Measurements from ENCODE around the gene LTF. TPM values are rescaled to one million over a fixed set of nuclear protein-coding genes. Genes with fewer than 3 reads are reported as not detected.

The LTF gene
- total and polyA plus RNA-seq, 9 of the 15 experiments (the other 6 are each of a cell fraction or from before 2014, with no cell fraction given): 0.07 TPM; not detected in 8

DNA sequence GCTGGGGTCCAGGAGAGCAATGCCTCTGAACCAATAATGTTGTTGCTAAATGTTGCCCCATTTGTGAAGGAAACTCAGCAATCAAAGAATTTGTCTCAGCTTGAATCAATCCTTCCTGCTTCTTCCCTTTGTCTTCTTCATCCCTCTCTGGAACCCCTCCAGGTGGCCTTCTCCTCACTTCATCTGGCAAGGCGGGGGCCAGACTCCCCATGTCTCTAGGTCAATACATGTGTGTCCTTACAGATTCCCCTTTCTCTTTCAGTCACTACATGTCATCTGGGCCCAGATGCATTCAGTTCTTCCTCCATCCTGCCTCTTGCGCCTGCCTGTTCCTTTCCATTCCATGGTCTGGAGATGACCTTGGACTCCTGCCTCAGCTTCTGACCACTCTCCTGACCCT is 8.0 kb upstream of the LTF start:
- H3K4me3 ChIP-seq: no peak overlapping the region
- H3K9me1 ChIP-seq (ENCODE audit: control insufficient read depth, insufficient read depth, low read length): no peaks in the 10 kb centered on the region
- DNase-seq (ENCODE audit: extremely low read depth in 1 of 4, low spot score in 3 of 4) (no peak), ATAC-seq (no peak), FAIRE-seq (no peak)
- in situ Hi-C loops (cut with MboI) (no loop called here), intact Hi-C loops (cut with micrococcal nuclease) (no loop called here)
- 0% methylated on average over 2 of the region's 2 CpGs for WGBS (ENCODE audit: insufficient coverage, low coverage, missing lambda C conversion rate)
- TF ChIP-seq, protein P1, sequence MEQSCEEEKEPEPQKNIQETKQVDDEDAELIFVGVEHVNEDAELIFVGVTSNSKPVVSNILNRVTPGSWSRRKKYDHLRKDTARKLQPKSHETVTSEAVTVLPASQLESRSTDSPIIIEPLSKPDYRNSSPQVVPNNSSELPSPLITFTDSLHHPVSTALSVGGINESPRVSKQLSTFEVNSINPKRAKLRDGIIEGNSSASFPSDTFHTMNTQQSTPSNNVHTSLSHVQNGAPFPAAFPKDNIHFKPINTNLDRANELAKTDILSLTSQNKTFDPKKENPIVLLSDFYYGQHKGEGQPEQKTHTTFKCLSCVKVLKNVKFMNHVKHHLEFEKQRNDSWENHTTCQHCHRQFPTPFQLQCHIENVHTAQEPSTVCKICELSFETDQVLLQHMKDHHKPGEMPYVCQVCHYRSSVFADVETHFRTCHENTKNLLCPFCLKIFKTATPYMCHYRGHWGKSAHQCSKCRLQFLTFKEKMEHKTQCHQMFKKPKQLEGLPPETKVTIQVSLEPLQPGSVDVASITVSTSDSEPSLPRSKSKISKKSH (CRISPR knock-in tag; IDR thresholded peaks at IDR 0.05): no peak
- no peak for TF ChIP-seq HIVEP1 (CRISPR knock-in tag; IDR thresholded peaks at IDR 0.05)
- BruUV-seq (replicated peaks): no TSS peak
- POLR2A ChIA-PET: interaction anchor here (1.0 to 3.8 kb wide), 3 partner anchors 10 to 114 kb away, joined by 3 to 12 read pairs (median 3); no protein-coding TSS in a partner anchor
- no peak overlapping the region for H2AFZ ChIP-seq (ENCODE audit: low read depth, low read length)
- no peaks in the 10 kb centered on the region for H3K79me2 ChIP-seq (ENCODE audit: control insufficient read depth, insufficient read depth, low read length)
- no peak overlapping the region for H3K27ac ChIP-seq (ENCODE audit: extremely low read depth, low read depth, low read length)
- H3K27me3 ChIP-seq (ENCODE audit: control insufficient read depth in 2 of 2, insufficient read depth in 2 of 2, low read length in 2 of 2): peaks cover 5 to 62% of the 10 kb centered on the region in 2 experiments; a peak in 4 of 5 replicates
- no peak overlapping the region for H3K9ac ChIP-seq (ENCODE audit: insufficient read depth in 1 of 2, low read depth in 2 of 2, low read length in 2 of 2)
- H3K36me3 ChIP-seq (ENCODE audit: control insufficient read depth, insufficient read depth, low read length): no peaks in the 10 kb centered on the region
- no peak overlapping the region for H3K4me2 ChIP-seq (ENCODE audit: insufficient read depth, low read length)
- no peaks in the 10 kb centered on the region for H4K20me1 ChIP-seq (replicated peaks; ENCODE audit: control insufficient read depth, insufficient read depth, low read length)
- CTCF ChIA-PET (ENCODE audit: low intra/inter-chr PET ratio): no interaction called here
- H3K4me1 ChIP-seq (replicated peaks in 1 of 2; ENCODE audit: control insufficient read depth in 2 of 2, insufficient read depth in 2 of 2, low read length in 2 of 2): no peaks in the 10 kb centered on the region
- no peaks in the 10 kb centered on the region for H3K9me3 ChIP-seq (replicated peaks; ENCODE audit: control insufficient read depth, insufficient read depth, low read depth, low read length)

DNA sequence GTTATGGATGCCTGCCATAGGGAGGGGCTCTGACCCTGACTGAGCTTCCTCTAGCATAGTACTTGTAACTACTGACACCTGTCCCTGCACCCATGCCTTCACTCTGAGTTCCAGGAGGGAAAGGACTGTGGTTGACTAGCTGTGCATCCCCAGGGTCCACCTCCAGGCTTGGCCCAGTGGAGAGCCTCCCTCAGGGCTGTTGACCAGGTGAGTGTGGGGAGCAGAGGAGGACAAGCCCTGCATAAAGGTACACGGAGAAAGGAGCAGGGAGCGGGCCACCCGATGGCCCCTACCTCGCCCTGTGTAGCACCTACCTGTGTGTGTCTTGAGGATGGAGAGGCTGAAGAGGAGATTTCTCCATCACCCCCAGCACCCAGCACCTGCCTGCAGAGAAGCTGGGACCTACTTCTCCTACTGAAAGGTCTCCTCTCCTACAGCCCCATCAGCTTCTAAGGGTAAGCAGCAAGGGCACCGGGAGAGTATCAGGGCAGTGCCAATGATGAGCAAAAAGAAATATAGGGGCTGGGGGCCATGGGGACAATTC is 6.7 kb upstream of the LTF start:
- DNase-seq (ENCODE audit: extremely low read depth in 1 of 4, low spot score in 3 of 4): no peak
- Histone ChIP-seq H3K4me3 (no peak overlapping the region), H3K9me1 (ENCODE audit: control insufficient read depth, insufficient read depth, low read length) (no peaks in the 10 kb centered on the region), H3K27ac (ENCODE audit: extremely low read depth, low read depth, low read length) (no peak overlapping the region), H3K36me3 (ENCODE audit: control insufficient read depth, insufficient read depth, low read length) (no peaks in the 10 kb centered on the region), H4K20me1 (replicated peaks; ENCODE audit: control insufficient read depth, insufficient read depth, low read length) (no peaks in the 10 kb centered on the region), H3K9me3 (replicated peaks; ENCODE audit: control insufficient read depth, insufficient read depth, low read depth, low read length) (no peaks in the 10 kb centered on the region), H2AFZ (ENCODE audit: low read depth, low read length) (no peak overlapping the region), H3K27me3 (ENCODE audit: control insufficient read depth in 2 of 2, insufficient read depth in 2 of 2, low read length in 2 of 2) (peaks cover 0 to 59% of the 10 kb centered on the region in 2 experiments; a peak in 4 of 5 replicates), H3K79me2 (ENCODE audit: control insufficient read depth, insufficient read depth, low read length) (no peaks in the 10 kb centered on the region), H3K4me2 (ENCODE audit: insufficient read depth, low read length) (no peak overlapping the region), H3K4me1 (replicated peaks in 1 of 2; ENCODE audit: control insufficient read depth in 2 of 2, insufficient read depth in 2 of 2, low read length in 2 of 2) (no peaks in the 10 kb centered on the region), H3K9ac (ENCODE audit: insufficient read depth in 1 of 2, low read depth in 2 of 2, low read length in 2 of 2) (no peak overlapping the region)
- FAIRE-seq: no peak
- intact Hi-C loops (cut with micrococcal nuclease): no loop called here
- ATAC-seq: no peak
- 0% methylated on average over 5 of the region's 5 CpGs for WGBS (ENCODE audit: insufficient coverage, low coverage, missing lambda C conversion rate)
- in situ Hi-C loops (cut with MboI): no loop called here
- no TSS peak for BruUV-seq (replicated peaks)
- CTCF ChIA-PET (ENCODE audit: low intra/inter-chr PET ratio): interaction anchor here (0.5 kb wide), 1 partner anchor 1009 kb away, joined by 3 read pairs; no protein-coding TSS in a partner anchor
- POLR2A ChIA-PET: interaction anchor here (1.0 kb wide), 2 partner anchors 8 to 9 kb away, joined by 3 read pairs; no protein-coding TSS in a partner anchor
- TF ChIP-seq RBFOX2 (IDR thresholded peaks at IDR 0.05; ENCODE audit: low read depth, low read length) (no peak), ZNF347 (CRISPR knock-in tag; IDR thresholded peaks at IDR 0.05; ENCODE audit: low read depth) (no peak), CBX3 (IDR thresholded peaks at IDR 0.05; ENCODE audit: borderline replicate concordance in 1 of 2, low read length in 2 of 2) (no peak), RAD51 (IDR thresholded peaks at IDR 0.05; ENCODE audit: borderline replicate concordance, low read depth) (no peak), ZNF699 (CRISPR knock-in tag; IDR thresholded peaks at IDR 0.05; ENCODE audit: insufficient replicate concordance) (no peak)
- TF ChIP-seq, protein P2, sequence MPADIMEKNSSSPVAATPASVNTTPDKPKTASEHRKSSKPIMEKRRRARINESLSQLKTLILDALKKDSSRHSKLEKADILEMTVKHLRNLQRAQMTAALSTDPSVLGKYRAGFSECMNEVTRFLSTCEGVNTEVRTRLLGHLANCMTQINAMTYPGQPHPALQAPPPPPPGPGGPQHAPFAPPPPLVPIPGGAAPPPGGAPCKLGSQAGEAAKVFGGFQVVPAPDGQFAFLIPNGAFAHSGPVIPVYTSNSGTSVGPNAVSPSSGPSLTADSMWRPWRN (IDR thresholded peaks at IDR 0.05; ENCODE audit: low read depth): no peak
- TF ChIP-seq, protein P3, sequence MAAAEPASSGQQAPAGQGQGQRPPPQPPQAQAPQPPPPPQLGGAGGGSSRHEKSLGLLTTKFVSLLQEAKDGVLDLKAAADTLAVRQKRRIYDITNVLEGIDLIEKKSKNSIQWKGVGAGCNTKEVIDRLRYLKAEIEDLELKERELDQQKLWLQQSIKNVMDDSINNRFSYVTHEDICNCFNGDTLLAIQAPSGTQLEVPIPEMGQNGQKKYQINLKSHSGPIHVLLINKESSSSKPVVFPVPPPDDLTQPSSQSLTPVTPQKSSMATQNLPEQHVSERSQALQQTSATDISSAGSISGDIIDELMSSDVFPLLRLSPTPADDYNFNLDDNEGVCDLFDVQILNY (CRISPR knock-in tag; IDR thresholded peaks at IDR 0.05): no peak
- TF ChIP-seq, protein P1 (CRISPR knock-in tag; IDR thresholded peaks at IDR 0.05): no peak

Measured in K562 (cell line).